Testis (tissue), 3 donors: Measurements from ENCODE around the gene TUBB2B. TPM values are rescaled to one million over a fixed set of nuclear protein-coding genes. Genes with fewer than 3 reads are reported as not detected.
"Not testable (repeated sequence)": the region's sequence is repeated elsewhere in the genome, so short reads cannot be mapped to it uniquely, and the experiment has no call there.

ENCODE experiments used
- DNase-seq: peaks from one replicate; pipeline ENCODE4 v3.0.0-alpha.2; 2019
- H3K27ac ChIP-seq, 2 donors: fragments of 200-600 bp; sonication (generic); one replicate each; pipeline ENCODE4 v1.5.1; 2019
- H3K27me3 ChIP-seq: fragments of 200-600 bp; sonication (generic); one replicate; pipeline ENCODE4 v1.5.1; 2019
- H3K36me3 ChIP-seq: fragments of 200-600 bp; sonication (generic); one replicate; pipeline ENCODE4 v1.5.1; 2017; ENCODE audit warnings: low read depth; ENCODE audit errors: missing control alignments
- H3K4me1 ChIP-seq: fragments of 200-600 bp; sonication (generic); one replicate; pipeline ENCODE4 v1.5.1; 2019
- H3K4me3 ChIP-seq, 2 donors: fragments of 200-600 bp; sonication (generic); one replicate each; pipeline ENCODE4 v1.5.1; 2017 to 2019
- H3K9me3 ChIP-seq: fragments of 200-600 bp; sonication (generic); one replicate; pipeline ENCODE4 v1.5.1; 2017
- CTCF ChIP-seq, 3 experiments: fragments of 450-650 bp in 2 of 3; fragments of 200-600 bp in 1 of 3; sonication (generic) in 1 of 3; IDR thresholded peaks; one replicate each; pipeline ENCODE4 v1.5.1; 2016 to 2019; ENCODE audit warnings: antibody characterized with exemption in 3 of 3, mild to moderate bottlenecking in 2 of 3, moderate library complexity in 1 of 3
- POLR2A ChIP-seq: fragments of 450-650 bp; IDR thresholded peaks from one replicate; pipeline ENCODE4 v1.6.1; 2017; ENCODE audit warnings: antibody characterized with exemption, mild to moderate bottlenecking, moderate library complexity
- WGBS, 2 donors: methylation state at CpG; one replicate each; pipeline ENCODE4 v1.1.5; 2018; 5-methylcytosine and 5-hydroxymethylcytosine counted together
- intact Hi-C: fragments of 100-400 bp; cut with DNase I; formaldehyde crosslinking; loops from one replicate; pipeline ENCODE4 v1.15.1; 2023; ENCODE audit warnings: low total_unique reads
- polyA plus RNA-seq: library from polyadenylated mRNA; stranded (reverse); fragments of 350-450 nt; fragmentation: Illumina TruSeq; extraction: RNeasy Lipid Tissue Mini Kit (QIAGEN cat#74804); gene quantifications from one replicate; pipeline ENCODE4 v1.2.3, GENCODE V29; 2014; ENCODE audit warnings: low read depth, low replicate concordance; ENCODE audit not compliant: insufficient read depth
- total RNA-seq, 2 donors: library from RNA; depleted of rRNA; stranded (reverse); fragments of >200 nt; gene quantifications; one replicate each; pipeline ENCODE4 v1.2.3, GENCODE V29; 2016

TUBB2B gene
- total and polyA plus RNA-seq, 3 donors from 2014 or later = 1.6 to 3.6 (median 2.2) TPM

GRCh38 chr6:3194535-3195419 lies 32.7 kb downstream of the TUBB2B start:
- intact Hi-C loops = no loop called here
- Histone ChIP-seq H3K36me3 (no peaks in the 10 kb centered on the region), H3K9me3 (no peaks in the 10 kb centered on the region), H3K4me3 (no peak overlapping the region), H3K27me3 (no peaks in the 10 kb centered on the region), H3K4me1 (no peaks in the 10 kb centered on the region), H3K27ac (no peak overlapping the region)
- no peak for TF ChIP-seq CTCF (IDR thresholded peaks at IDR 0.05)
- TF ChIP-seq POLR2A = no peak
- 39% methylated on average over 19 of the region's 19 CpGs for WGBS, 2 donors
- no peak for DNase-seq

GRCh38 chr6:3193102-3193849 lies 34.2 kb downstream of the TUBB2B start:
- 54 to 75% methylated on average over 20 to 23 of the region's 23 CpGs for WGBS, 2 donors
- no peak overlapping the region for H3K4me3 ChIP-seq
- H3K27ac ChIP-seq = no peak overlapping the region
- TF ChIP-seq CTCF (IDR thresholded peaks at IDR 0.05) = no peak
- no peak for TF ChIP-seq POLR2A
- intact Hi-C loops = no loop called here
- DNase-seq = no peak
- no peaks in the 10 kb centered on the region for H3K4me1 ChIP-seq
- no peaks in the 10 kb centered on the region for H3K36me3 ChIP-seq
- no peaks in the 10 kb centered on the region for H3K27me3 ChIP-seq
- H3K9me3 ChIP-seq = no peaks in the 10 kb centered on the region

- intact Hi-C loops = no loop called here
Observed at GRCh38 chr6:3190779-3191178, 36.7 kb downstream of the TUBB2B start.

GRCh38 chr6:3190056-3190455 lies 37.4 kb downstream of the TUBB2B start:
- TF ChIP-seq CTCF (IDR thresholded peaks at IDR 0.05) (no peak), POLR2A (no peak)
- no peak overlapping the region for H3K27ac ChIP-seq
- DNase-seq = no peak
- H3K9me3 ChIP-seq = no peaks in the 10 kb centered on the region
- H3K27me3 ChIP-seq = no peaks in the 10 kb centered on the region
- no peaks in the 10 kb centered on the region for H3K36me3 ChIP-seq
- 65 to 82% methylated on average over 2 to 4 of the region's 4 CpGs for WGBS, 2 donors
- intact Hi-C loops = no loop called here
- H3K4me3 ChIP-seq = no peak overlapping the region
- no peaks in the 10 kb centered on the region for H3K4me1 ChIP-seq

More at GRCh38 chr6:3190779-3191178, 36.7 kb downstream of the TUBB2B start:
- DNase-seq = no peak
- no peak overlapping the region for H3K4me3 ChIP-seq
- H3K36me3 ChIP-seq = no peaks in the 10 kb centered on the region
- H3K4me1 ChIP-seq = no peaks in the 10 kb centered on the region
- no peaks in the 10 kb centered on the region for H3K27me3 ChIP-seq
- no peak overlapping the region for H3K27ac ChIP-seq
- WGBS, 2 donors = 80 to 88% methylated on average over 5 of the region's 5 CpGs
- TF ChIP-seq CTCF (IDR thresholded peaks at IDR 0.05) = no peak
- no peaks in the 10 kb centered on the region for H3K9me3 ChIP-seq

- 90 to 93% methylated on average over 10 of the region's 10 CpGs for WGBS, 2 donors
- H3K9me3 ChIP-seq, H3K4me1 ChIP-seq, H3K27ac ChIP-seq, DNase-seq, H3K4me3 ChIP-seq, H3K27me3 ChIP-seq, intact Hi-C loops, H3K36me3 ChIP-seq: not testable (repeated sequence)
Observed at GRCh38 chr6:3189192-3189591, 38.3 kb downstream of the TUBB2B start.
